HuH-7 (cell line): Measurements from ENCODE around the gene RPL18.
A peak's percentile ranks its signal among the peaks of the same experiment; 100 is the strongest.

Experiments used
- DNase-seq: peaks from one replicate; pipeline ENCODE4 v3.0.0; 2011; ENCODE audit warnings: low spot score

Gene RPL18

DNA sequence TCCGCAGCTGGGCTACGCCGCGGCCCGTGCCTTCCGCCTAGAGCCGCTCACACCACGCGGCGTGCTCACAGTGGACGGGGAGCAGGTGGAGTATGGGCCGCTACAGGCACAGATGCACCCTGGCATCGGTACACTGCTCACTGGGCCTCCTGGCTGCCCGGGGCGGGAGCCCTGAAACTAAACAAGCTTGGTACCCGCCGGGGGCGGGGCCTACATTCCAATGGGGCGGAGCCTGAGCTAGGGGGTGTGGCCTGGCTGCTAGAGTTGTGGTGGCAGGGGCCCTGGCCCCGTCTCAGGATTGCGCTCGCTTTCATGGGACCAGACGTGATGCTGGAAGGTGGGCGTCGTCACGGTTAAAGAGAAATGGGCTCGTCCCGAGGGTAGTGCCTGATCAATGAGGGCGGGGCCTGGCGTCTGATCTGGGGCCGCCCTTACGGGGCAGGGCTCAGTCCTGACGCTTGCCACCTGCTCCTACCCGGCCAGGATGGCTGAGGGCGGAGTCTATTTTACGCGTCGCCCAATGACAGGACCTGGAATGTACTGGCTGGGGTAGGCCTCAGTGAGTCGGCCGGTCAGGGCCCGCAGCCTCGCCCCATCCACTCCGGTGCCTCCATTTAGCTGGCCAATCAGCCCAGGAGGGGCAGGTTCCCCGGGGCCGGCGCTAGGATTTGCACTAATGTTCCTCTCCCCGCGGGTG lies 10.8 kb upstream of the RPL18 start:
- DNase-seq = no peak

DNA sequence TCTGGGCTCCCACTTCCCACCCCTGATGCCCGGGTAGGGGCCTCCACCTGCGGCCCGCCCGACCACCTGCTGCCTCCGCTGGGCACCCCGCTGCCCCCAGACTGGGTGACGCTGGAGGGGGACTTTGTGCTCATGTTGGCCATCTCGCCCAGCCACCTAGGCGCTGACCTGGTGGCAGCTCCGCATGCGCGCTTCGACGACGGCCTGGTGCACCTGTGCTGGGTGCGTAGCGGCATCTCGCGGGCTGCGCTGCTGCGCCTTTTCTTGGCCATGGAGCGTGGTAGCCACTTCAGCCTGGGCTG lies 10.3 kb upstream of the RPL18 start:
- no peak for DNase-seq

DNA sequence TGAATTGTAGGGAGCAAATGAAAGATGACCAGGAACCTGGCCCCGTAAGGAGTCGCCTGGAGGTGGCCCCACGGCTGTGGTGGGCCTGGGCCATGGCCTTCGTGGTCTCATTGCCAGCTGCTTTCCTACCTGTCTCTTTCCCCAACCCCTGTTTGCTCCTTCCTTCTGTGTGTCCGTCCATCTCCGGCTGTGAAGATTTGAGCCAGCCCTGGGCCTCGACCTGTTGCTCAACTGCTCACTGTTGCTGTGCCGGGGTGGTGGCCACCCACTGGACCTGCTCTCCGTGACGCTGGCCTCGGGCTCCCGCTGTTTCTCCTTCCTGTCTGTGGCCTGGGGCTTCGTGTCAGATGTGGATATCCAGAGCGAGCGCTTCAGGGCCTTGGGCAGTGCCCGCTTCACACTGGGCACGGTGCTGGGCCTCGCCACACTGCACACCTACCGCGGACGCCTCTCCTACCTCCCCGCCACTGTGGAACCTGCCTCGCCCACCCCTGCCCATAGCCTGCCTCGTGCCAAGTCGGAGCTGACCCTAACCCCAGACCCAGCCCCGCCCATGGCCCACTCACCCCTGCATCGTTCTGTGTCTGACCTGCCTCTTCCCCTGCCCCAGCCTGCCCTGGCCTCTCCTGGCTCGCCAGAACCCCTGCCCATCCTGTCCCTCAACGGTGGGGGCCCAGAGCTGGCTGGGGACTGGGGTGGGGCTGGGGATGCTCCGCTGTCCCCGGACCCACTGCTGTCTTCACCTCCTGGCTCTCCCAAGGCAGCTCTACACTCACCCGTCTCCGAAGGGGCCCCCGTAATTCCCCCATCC lies 9.7 kb upstream of the RPL18 start:
- no peak for DNase-seq

DNA sequence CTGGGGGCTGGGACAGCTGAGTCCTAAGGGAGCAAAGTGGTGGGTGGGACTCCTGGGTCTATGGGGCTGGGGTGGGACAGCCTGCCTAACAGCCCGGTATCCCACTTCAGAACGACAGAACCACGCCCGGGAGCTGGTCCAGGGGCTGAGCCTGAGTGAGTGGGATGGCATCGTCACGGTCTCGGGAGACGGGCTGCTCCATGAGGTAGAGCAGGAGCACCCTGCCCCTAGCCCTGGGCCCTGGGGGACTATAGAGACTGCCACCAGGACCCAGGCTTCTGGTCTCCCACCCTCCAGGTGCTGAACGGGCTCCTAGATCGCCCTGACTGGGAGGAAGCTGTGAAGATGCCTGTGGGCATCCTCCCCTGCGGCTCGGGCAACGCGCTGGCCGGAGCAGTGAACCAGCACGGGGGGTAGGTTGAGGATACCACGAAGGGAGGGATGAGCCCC lies 8.9 kb upstream of the RPL18 start:
- no peak for DNase-seq

DNA sequence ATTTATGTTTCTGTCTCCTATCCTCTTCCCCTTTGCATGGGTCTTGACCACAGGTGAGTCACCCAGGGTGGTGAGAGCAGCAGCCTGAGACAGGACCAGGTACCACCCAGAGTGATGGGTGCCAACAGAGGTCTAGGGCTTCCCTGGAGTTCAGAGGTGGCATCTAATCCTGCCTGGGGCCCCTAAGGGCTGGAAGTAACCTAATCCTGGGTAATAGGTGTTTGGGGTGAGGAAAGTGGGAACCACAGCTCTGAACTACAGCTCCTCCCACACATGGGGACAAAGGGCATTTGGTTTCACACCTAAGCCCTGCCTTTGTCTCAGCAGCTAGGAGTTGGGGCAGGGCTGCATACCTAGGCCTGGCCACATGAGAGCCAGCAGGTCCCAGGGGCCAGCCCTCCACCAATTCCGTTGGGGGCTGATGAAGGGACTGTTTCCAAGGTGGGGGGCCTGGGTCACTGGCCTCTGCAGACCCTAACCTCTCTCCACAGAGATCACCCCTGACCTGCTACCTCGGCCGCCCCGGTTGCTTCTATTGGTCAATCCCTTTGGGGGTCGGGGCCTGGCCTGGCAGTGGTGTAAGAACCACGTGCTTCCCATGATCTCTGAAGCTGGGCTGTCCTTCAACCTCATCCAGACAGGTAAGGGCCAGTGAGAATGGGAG lies 8.4 kb upstream of the RPL18 start:
- DNase-seq = peak; percentile 66

DNA sequence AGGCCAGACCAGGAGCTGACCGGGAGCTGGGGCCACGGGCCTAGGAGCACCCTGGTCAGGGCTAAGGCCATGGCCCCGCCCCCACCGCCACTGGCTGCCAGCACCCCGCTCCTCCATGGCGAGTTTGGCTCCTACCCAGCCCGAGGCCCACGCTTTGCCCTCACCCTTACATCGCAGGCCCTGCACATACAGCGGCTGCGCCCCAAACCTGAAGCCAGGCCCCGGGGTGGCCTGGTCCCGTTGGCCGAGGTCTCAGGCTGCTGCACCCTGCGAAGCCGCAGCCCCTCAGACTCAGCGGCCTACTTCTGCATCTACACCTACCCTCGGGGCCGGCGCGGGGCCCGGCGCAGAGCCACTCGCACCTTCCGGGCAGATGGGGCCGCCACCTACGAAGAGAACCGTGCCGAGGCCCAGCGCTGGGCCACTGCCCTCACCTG lies 6.9 kb upstream of the RPL18 start:
- no peak for DNase-seq

DNA sequence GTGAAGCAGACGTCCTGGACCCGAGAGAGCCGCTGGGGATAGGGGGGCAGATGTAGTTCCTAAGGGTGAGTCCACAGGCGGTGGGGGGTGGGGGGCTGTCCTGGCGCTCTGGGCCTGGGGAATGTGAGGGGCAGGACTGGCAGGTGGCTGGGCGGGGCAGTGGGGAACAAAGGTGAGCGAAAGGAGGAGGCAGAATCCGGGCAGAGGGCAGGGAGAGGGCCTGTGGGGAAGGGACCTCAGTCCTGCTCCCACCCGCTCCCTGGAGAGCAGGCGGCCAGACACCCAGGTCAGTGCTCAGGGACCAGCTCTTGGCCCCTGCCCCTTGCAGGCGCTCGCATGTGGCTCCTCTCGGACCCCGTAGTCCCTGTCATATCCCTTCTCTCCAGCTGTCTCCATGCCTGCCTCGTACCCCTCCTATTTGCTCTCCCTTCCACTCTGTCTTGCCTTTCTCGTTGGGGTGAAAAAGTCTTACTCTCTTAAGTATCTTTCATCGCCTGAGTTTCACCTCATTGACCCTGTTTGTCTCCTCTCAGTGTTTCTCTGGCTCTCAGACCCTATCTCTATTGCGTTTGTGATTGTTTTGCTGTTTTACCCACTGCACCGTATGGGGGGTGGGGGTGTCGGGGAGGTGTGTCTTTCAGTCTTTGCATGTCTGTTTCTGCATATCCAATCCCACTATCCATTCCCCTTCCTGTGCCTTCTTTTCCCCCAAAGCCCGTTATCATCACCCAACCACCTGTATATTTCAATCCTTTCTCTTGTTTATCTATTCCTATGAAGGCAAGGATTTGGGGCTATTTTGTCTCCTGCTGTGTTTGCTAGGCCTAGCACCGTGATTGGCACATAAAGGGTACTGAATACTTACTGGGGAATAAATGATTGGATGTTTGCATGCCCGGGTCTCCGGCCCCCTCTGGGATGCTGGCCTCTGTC lies 6.1 kb upstream of the RPL18 start:
- DNase-seq = no peak

DNA sequence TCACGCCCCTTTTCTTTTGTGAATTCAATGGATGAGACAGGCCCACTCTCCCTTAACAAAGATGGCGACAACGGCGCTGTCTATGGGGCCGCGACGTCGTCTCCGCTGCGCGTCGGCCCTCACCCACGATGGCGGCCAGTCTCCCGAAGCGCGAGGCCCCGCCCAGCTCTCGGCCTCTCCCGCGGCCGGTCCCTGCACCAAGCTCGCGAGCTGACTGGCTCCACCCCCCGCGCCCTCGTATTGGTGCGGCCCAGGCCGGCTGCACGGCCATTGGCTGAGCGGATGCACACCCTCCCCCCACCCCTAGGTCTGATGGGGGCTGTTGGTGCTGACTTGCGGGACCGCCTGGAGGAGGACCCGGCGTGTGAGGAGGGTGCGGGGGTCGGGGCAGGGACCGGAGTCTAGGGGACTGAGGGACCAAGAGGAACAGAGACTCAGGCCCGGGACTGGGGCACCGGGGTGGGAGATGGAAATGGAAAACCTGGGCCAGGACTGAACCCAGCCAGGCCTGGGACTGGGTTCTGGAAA lies 5.2 kb upstream of the RPL18 start:
- DNase-seq = no peak

DNA sequence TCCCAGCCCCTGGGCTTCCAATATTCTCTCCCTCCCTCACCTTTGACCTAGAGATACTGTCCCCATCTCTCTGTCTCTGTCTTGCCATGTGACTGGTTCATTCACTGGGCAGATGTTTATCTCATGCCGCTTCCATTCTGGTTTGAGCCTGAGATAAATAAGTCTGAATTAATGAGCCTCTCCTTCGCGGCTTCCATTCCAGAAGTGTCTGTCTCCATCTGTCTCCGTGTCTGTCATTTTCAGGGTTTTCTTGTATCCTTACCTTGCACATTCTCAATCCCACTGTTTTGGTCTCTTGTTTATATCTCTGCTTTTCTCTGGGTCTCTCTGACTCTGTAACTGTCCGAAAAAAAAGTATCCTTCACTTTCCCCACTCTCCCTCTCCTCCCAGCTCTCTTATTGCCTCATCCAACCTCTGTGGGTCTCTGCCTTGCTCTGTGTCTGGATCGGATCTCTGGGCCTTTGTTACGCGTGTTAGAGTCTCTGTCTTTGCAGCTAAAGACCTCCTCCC lies 4.6 kb upstream of the RPL18 start:
- no peak for DNase-seq

DNA sequence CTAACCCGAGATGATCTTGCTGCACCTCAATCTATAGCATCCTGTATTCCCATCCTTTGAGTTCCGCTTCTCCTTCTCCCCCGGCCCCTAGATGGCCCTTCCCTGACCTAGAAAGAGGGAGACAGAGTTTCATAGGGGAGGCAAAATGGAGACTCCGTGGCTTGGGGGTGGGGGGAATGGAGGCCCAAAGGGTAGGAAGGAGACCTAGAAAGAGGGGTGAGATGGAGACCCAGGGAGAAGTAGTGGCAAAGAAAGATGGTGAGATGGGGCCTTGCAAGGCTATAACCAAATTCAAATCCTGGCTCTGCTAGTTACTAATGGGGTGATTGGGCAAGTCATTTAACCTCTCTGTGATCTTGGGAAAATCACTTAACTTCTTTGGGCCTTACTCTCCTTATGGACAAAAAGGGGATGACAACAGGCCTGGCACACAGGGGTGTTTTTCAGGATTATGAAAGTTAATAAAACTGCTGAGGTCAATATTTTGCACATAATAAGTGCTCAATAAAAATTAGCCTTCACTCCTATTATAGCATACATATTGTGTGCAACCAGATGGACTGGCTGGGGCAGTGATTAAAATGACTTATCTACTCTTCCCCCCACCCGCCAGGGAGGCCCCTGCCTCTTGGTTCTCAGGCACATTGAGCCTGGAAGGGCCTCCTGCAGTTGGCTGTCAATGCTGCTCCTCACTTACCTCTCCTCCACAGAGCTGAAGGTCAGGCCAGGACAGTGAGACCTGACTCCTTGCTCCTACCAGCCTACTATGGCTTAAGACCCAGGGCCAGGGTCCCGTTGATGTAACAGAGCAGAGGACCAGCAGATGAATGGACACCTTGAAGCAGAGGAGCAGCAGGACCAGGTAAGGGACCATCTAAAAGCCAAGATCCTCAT lies 961 bp upstream of the RPL18 start:
- no peak for DNase-seq

DNA sequence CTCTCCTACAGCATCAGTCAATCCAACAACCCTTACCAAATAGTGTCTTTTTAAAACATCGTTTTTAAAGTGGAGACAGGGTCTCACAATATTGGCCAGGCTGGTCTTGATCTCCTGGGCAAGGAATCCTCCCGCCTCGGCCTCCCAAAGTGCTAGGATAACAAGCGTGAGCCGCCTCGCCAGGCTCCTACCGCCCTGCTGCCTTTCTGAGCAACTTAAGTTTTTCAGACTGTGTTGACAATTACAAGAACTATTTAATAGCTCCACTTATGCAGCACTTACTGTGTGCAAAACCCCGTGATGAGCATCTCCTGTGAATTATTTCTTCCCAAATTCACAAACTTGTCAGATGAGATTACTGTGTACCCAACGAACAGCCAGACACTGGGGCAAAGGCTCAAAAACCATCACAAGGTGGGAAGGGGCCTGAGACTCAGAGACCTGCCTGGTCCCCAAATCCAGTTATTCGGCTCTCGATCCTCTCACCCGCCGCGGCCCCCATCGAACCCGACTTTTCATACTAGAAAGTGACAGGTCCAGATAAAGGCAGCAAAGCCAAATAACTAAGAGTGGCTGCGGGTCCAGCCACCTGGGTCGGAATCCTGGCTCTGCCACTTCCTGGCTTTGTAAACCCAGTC lies 581 bp downstream of the RPL18 start:
- no peak for DNase-seq

DNA sequence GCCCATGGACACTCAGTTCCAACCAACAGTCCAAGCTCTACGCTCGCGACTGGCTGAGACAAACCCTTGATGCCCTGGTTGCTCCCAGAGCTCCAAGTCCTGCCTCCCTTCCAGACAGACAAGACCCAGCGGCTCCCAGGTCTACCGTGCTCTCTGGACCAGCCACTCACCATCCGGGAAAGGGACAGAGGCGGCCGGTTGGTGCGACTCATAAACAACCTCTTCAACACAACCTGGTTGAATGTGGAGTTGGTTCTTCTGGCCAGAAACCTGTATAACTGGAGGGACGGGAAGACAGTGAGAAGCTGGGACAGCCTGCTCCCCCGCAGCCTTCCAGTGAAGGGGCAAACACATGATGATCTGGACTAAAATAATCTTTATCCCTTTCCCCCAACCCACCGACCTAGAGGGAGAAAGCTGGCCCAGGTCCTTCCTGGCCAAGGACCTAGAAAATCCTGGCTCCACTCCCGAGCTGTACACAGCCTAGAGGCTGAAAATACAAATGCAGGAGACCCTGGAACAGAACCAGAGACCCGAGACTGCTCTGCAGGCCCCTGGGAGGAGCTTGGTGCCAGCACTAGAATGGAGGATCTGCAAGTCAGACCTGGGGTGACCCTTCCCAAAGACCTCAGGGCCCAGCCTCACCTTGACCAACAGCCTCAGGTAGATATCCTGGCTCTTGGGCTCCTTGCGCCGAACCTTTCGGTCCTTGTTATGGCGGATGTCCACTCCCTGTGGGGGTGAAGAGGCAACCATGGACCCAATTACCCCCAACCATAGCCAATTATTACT lies 1.6 kb downstream of the RPL18 start:
- no peak for DNase-seq

DNA sequence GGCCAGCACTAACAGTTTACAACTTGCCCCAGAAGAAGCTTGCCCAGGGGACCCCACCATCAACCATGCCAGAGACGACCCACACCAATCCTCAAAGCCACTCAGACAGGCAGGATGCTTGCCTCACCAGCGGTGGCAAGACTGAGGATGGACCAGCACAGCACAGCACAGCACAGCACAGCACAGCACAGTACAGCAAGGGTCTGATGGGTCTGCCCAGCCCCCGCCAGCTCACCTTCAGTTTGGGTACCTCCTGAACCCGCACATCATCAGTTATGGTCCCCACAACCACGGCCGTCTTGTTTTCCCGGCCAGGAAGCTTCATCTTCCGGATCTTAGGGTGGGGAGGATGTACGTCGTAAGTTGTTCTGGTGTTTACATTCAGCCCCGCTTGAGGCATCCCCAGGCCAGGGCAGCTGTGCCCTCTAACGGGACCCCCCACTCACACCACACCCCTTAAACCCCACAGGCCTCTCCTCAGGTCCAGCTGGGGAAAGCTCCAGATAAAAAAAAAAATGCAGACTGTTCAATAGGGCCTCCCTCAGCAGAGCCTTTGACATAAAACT lies 2.4 kb downstream of the RPL18 start:
- DNase-seq = no peak

DNA sequence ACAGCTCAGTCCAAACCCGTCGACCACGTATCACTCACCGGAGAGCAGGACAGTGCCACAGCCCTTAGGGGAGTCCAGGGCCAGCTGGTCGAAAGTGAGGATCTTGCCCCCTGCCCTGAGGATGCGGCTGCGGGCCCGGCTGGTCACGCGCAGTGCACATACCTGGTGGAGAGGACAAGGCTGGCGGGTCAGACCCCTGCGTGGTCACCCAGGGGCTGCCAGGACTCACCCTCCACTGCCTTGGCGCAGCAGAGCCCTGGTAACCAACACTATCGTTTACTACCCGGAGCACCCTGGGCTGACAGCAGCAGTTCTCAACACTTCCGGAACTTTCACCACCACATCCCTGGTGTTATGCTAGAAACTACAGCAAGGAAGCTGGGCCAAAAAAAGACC lies 2.9 kb downstream of the RPL18 start:
- no peak for DNase-seq

DNA sequence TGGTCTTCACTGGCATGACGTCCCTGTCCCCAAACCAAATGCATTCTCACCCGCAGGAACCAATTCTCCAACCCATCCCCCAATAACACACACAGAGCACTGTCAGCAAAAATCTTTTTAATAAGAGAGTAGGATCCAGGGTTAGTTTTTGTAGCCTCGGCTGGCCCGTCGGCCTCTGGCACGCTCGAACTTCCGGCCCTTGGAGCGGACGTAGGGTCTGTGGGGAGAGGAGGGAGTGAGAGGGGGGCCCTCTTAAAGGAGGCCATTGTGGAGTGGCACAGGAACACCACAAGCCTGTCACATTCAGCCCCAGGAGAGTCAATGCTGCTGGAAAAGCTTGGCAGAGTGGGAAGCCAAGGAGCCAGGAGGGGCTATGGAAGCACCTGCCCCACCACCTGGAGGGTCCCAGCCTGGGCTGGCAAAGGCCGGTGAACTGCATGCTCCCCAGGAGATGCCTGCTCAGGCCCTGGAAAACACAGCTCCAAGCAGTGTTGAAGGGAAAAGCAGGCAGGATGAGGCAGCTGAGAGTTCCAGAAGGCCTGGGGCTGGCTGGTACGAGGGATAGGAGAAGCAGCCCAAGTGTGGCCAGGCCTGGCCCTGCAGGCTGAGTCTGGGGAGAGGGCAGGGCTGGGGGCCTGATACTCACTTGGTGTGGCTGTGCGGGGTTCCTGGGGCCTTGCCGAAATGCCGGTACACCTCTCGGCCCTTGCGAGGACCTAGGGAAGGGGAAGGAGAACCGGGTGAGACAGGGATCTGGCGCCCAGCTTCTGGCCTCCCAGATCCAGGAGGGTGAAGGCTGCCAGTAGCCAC lies 3.5 kb downstream of the RPL18 start:
- no peak for DNase-seq

DNA sequence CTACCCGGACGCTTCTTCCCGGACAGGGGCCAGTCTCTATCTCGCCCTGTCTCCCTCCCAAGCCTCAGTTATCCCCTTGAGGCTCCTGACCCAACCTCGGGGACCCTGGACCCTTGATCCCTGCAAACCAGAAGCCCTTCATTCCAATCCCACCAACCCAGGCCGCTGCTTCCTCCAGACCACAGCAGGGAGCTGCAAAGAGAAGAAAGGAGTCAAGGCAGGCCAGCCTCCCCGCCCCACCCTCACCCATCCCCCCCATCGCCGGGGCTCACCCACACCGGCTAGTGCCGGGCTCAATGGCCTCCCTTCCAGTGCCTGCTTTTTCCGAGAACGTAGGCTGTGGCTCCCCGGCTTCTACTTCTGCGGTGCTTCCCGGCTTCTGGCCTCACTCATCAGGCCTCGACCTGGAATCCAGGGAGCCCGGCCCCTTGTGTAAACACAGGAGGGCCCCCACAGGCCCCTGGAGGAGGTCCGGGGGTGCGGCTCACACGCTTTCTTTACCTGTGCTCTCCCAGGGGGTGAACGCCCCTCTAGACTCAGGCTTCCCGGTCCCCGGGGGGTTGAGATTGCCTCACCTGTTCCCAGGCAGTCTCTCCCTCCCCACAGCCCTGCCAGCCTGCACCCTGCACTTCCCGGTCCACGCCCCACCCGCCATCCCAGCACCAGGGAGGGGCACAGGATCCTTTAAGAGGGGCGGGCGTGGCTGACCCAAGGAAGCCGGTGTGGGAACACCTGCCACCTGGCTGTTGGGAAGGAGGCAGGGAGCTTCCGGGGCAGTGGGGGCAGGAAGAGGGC lies 4.3 kb downstream of the RPL18 start, which contains the start of gene FAM83E:
TSS of gene FAM83E (minus strand) at position 641 of the 795 bp plus-strand sequence. CDS start 1,704 bp downstream, outside the sequence.
- DNase-seq = peak; percentile 59

DNA sequence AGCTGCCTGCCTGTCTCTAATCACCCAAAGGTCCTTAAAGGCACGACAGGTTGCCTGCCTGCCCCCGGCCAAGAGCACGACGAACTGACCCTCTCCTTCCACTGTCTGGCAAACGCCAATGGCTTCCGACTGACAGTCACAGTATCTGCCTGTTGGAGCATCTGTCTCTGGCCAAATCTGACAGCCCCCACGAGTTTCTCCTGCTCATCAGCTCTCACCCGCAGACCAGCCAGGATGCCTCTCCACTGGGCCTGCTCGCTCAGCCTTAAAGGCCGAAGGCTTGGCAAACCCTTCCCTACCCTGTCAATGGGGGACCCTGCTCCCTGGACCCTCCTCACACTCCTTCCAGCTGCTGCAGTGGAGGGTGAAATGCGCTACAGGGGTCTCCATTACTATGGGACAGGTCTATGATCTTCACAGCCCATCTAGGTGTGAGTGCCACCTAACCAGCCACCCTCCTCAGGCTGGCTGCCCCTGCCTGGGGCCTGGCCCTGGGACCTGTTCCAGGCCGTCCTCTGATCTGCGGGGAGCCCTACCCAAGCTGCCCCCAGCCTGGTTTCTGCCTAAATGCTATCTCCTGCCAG lies 5.0 kb downstream of the RPL18 start:
- peak; percentile 47 for DNase-seq
